Ishikawa (cell line): ENCODE data around the gene P2RY1.

Experiments used
- CEBPB ChIP-seq: IDR thresholded peaks from 2 replicates; pipeline ENCODE4 v1.6.1; 2012
- CREB1 ChIP-seq: IDR thresholded peaks from 2 replicates; pipeline ENCODE4 v1.6.1; 2012; ENCODE audit warnings: low read depth
- EGR1 ChIP-seq: IDR thresholded peaks from 2 replicates; pipeline ENCODE4 v1.6.1; 2012
- EP300 ChIP-seq: IDR thresholded peaks from 2 replicates; pipeline ENCODE4 v1.6.1; 2012; ENCODE audit warnings: borderline replicate concordance
- FOXM1 ChIP-seq: IDR thresholded peaks from 2 replicates; pipeline ENCODE4 v1.6.1; 2012; ENCODE audit warnings: low read depth, borderline replicate concordance
- NFIC ChIP-seq: IDR thresholded peaks from 2 replicates; pipeline ENCODE4 v1.6.1; 2012
- RAD21 ChIP-seq: IDR thresholded peaks from 2 replicates; pipeline ENCODE4 v1.6.1; 2012; ENCODE audit warnings: low read depth
- TAF1 ChIP-seq: IDR thresholded peaks from 2 replicates; pipeline ENCODE4 v1.6.1; 2012; ENCODE audit warnings: low read depth, mild to moderate bottlenecking
- TCF12 ChIP-seq: IDR thresholded peaks from 2 replicates; pipeline ENCODE4 v1.6.1; 2012; ENCODE audit warnings: low read depth
- TEAD4 ChIP-seq: IDR thresholded peaks from 2 replicates; pipeline ENCODE4 v1.6.1; 2012
- YY1 ChIP-seq: IDR thresholded peaks from 2 replicates; pipeline ENCODE4 v1.6.1; 2012; ENCODE audit warnings: low read depth
- ZBTB7A ChIP-seq: IDR thresholded peaks from 2 replicates; pipeline ENCODE4 v1.6.1; 2012; ENCODE audit warnings: low read depth
- TF ChIP-seq, protein P1 (sequence below): IDR thresholded peaks from 2 replicates; pipeline ENCODE4 v1.6.1; 2012; ENCODE audit warnings: low read depth, mild to moderate bottlenecking
- TF ChIP-seq, protein P2 (sequence below): IDR thresholded peaks from 2 replicates; pipeline ENCODE4 v1.6.1; 2012
- TF ChIP-seq, protein P3 (sequence below): IDR thresholded peaks from 2 replicates; pipeline ENCODE4 v1.6.1; 2012

P2RY1 gene

DNA sequence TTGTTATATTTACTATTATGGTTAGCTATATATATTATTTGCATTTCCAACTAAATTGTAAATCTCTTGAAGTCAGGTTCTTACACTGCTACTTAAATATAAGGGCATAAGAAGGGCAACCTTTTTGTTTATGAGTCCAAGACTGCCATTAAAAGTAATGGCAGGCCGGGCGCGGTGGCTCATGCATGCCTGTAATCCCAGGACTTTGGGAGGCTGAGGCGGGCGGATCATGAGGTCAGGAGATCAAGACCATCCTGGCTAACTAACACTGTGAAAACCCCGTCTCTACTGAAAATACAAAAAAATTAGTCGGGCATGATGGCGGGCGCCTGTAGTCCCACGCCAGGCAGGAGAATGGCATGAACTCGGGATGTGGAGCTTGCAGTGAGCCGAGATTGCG lies 2.9 kb upstream of the P2RY1 start:
- no peak for TF ChIP-seq EP300
- TF ChIP-seq NFIC = no peak
- TF ChIP-seq YY1 = no peak
- TF ChIP-seq TEAD4 = no peak
- TF ChIP-seq EGR1 = no peak
- no peak for TF ChIP-seq RAD21
- no peak for TF ChIP-seq CREB1
- no peak for TF ChIP-seq TAF1
- TF ChIP-seq ZBTB7A = no peak
- TF ChIP-seq, protein P1, sequence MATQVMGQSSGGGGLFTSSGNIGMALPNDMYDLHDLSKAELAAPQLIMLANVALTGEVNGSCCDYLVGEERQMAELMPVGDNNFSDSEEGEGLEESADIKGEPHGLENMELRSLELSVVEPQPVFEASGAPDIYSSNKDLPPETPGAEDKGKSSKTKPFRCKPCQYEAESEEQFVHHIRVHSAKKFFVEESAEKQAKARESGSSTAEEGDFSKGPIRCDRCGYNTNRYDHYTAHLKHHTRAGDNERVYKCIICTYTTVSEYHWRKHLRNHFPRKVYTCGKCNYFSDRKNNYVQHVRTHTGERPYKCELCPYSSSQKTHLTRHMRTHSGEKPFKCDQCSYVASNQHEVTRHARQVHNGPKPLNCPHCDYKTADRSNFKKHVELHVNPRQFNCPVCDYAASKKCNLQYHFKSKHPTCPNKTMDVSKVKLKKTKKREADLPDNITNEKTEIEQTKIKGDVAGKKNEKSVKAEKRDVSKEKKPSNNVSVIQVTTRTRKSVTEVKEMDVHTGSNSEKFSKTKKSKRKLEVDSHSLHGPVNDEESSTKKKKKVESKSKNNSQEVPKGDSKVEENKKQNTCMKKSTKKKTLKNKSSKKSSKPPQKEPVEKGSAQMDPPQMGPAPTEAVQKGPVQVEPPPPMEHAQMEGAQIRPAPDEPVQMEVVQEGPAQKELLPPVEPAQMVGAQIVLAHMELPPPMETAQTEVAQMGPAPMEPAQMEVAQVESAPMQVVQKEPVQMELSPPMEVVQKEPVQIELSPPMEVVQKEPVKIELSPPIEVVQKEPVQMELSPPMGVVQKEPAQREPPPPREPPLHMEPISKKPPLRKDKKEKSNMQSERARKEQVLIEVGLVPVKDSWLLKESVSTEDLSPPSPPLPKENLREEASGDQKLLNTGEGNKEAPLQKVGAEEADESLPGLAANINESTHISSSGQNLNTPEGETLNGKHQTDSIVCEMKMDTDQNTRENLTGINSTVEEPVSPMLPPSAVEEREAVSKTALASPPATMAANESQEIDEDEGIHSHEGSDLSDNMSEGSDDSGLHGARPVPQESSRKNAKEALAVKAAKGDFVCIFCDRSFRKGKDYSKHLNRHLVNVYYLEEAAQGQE = no peak
- no peak for TF ChIP-seq FOXM1
- TF ChIP-seq CEBPB = no peak
- no peak for TF ChIP-seq TCF12
- TF ChIP-seq, protein P2, sequence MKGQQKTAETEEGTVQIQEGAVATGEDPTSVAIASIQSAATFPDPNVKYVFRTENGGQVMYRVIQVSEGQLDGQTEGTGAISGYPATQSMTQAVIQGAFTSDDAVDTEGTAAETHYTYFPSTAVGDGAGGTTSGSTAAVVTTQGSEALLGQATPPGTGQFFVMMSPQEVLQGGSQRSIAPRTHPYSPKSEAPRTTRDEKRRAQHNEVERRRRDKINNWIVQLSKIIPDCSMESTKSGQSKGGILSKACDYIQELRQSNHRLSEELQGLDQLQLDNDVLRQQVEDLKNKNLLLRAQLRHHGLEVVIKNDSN = no peak
- TF ChIP-seq, protein P3, sequence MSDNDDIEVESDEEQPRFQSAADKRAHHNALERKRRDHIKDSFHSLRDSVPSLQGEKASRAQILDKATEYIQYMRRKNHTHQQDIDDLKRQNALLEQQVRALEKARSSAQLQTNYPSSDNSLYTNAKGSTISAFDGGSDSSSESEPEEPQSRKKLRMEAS = no peak

DNA sequence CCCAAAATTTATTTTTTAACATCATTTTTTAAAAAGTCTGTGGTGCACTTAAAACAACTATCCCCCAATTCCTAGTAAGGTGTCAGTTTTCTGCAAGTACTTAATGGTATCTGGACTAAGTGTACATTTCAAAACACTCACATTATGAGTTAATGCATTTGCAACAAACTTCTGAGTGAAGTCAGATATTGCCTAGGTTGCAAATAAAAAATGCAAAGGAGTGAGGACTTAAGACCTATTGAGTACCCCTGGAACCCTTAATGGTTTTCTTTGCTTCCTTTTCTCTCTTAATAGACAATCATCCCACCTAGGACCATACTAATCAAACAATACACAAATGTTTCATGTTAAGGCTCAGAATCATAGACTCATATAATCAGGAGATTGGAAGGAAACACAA lies 1.8 kb upstream of the P2RY1 start:
- TF ChIP-seq ZBTB7A = no peak
- TF ChIP-seq, protein P2 = no peak
- no peak for TF ChIP-seq EP300
- no peak for TF ChIP-seq CREB1
- no peak for TF ChIP-seq TCF12
- no peak for TF ChIP-seq TAF1
- TF ChIP-seq NFIC = no peak
- TF ChIP-seq EGR1 = no peak
- TF ChIP-seq YY1 = no peak
- TF ChIP-seq FOXM1 = no peak
- no peak for TF ChIP-seq CEBPB
- TF ChIP-seq, protein P1 = no peak
- no peak for TF ChIP-seq RAD21
- TF ChIP-seq, protein P3 = no peak
- no peak for TF ChIP-seq TEAD4

DNA sequence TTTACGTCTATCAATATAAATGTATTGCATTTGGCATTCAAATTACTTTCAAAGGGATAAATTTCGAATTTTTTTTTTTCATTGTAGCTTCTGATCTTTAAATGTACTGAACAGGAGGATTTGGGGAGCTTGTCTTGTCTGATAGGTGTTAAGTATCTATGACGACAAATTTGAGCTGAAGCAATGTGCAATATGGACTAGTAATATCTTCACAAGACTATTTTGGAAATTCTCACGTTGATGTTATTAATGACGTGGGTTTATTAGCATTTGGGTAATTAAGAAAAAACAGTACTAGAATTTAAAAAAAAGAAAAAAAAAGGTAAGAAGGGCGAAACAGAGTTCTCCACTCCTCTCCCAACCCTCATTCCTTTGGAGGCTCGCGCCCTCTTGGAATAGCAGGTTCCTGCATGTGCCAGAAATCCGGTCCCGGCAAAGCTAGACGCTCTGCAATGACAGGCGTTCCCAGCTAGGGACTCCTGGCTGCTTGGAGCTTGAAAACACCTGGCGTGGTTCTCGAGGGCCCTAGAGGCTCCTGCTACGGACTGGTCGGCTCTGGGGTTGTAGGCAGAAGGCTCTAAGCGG lies 648 bp upstream of the P2RY1 start:
- no peak for TF ChIP-seq NFIC
- TF ChIP-seq, protein P3 = no peak
- TF ChIP-seq RAD21 = no peak
- TF ChIP-seq EGR1 = no peak
- TF ChIP-seq FOXM1 = no peak
- no peak for TF ChIP-seq TEAD4
- no peak for TF ChIP-seq CREB1
- TF ChIP-seq, protein P1 = no peak
- TF ChIP-seq YY1 = no peak
- no peak for TF ChIP-seq ZBTB7A
- TF ChIP-seq, protein P2 = no peak
- no peak for TF ChIP-seq CEBPB
- no peak for TF ChIP-seq TCF12
- TF ChIP-seq TAF1 = no peak
- no peak for TF ChIP-seq EP300
